Epithelial cell of esophagus (primary cell): Measurements from ENCODE around the gene PAK2.
A peak's percentile ranks its signal among the peaks of the same experiment; 100 is the strongest.

ENCODE experiments used
- DNase-seq: peaks from one replicate; pipeline ENCODE4 v3.0.0; 2010; ENCODE audit warnings: low read depth
- H3K4me3 ChIP-seq: 2 replicates; pipeline ENCODE4 v1.5.1; 2011; ENCODE audit warnings: mild to moderate bottlenecking, low read length, control low read depth
- TF ChIP-seq, protein P1 (sequence below): IDR thresholded peaks from 2 replicates; pipeline ENCODE4 v1.5.1; 2011; ENCODE audit warnings: low read depth, mild to moderate bottlenecking, low read length, control low read depth, inconsistent platforms; ENCODE audit not compliant: insufficient read depth; ENCODE audit errors: missing control alignments

The PAK2 gene

GRCh38 chr3:196754091-196754981 lies 14.7 kb downstream of the PAK2 start:
- TF ChIP-seq, protein P1, sequence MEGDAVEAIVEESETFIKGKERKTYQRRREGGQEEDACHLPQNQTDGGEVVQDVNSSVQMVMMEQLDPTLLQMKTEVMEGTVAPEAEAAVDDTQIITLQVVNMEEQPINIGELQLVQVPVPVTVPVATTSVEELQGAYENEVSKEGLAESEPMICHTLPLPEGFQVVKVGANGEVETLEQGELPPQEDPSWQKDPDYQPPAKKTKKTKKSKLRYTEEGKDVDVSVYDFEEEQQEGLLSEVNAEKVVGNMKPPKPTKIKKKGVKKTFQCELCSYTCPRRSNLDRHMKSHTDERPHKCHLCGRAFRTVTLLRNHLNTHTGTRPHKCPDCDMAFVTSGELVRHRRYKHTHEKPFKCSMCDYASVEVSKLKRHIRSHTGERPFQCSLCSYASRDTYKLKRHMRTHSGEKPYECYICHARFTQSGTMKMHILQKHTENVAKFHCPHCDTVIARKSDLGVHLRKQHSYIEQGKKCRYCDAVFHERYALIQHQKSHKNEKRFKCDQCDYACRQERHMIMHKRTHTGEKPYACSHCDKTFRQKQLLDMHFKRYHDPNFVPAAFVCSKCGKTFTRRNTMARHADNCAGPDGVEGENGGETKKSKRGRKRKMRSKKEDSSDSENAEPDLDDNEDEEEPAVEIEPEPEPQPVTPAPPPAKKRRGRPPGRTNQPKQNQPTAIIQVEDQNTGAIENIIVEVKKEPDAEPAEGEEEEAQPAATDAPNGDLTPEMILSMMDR: no peak
- no peak for DNase-seq
- H3K4me3 ChIP-seq: no peak overlapping the region

- TF ChIP-seq, protein P1: no peak
- no peak for DNase-seq
- H3K4me3 ChIP-seq: no peak overlapping the region
Observed at GRCh38 chr3:196756732-196757131, 17.1 kb downstream of the PAK2 start.

DNA sequence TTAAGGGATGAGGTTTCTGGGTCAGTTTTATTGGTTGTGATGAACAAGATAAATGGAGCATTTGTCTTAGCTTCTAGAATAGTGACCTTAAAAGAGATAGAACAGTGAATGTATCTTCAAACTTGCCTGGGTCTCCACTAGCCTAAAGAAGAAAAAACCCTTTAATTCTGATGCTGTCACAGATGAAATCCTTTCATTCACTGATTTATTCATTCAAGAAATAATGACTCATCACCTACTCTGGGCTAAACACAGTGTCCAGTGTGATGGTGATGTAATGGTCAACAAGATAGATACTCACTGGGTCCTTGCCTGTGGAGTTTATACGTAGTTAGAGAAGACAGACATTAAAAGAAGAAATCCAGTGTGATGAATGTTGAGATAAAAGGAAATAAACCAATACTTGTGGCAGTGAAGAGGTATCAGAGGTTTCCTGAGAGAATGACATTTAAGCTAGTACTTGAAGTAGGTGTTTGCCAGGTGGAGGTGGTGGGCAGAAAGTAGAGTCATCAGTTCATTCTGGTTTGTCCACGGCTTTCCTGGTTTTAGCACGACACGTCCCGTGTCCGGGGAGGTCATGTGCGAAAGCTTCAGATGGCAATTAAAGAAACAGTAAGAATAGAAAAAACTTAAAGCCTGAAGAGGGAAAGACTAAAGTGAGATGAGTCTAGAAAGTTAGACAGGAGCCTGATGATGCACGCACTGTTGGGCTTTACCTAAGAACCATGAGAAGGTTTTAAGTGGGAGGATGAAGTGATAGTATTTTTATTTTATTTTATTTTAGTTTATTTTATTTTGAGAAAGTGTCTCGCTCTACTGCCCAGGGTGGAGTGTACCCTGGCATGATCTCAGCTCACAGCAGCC lies 18.5 kb downstream of the PAK2 start:
- no peak overlapping the region for H3K4me3 ChIP-seq
- DNase-seq: peak; percentile 27
- TF ChIP-seq, protein P1: no peak

DNA sequence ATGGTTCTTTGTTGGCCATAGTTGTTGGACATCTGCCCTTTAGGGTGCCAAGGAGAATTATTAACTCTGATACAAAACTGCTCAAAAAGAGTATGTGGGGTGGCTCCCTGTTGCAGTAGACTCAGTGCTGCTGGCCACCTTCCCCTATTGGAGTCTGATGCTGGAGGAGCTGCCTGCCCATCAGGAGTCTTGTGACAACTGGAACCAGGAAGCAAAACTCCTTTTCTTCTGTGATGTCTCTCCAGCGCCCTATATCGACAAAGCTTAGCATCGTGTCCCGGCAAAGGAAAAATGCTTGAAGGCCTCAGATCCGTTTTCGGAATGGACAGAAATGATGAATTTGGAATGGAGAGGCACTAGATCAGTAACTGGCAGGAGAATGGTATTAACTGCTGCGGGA lies 23.5 kb downstream of the PAK2 start:
- H3K4me3 ChIP-seq: no peak overlapping the region
- DNase-seq: no peak
- TF ChIP-seq, protein P1: no peak

DNA sequence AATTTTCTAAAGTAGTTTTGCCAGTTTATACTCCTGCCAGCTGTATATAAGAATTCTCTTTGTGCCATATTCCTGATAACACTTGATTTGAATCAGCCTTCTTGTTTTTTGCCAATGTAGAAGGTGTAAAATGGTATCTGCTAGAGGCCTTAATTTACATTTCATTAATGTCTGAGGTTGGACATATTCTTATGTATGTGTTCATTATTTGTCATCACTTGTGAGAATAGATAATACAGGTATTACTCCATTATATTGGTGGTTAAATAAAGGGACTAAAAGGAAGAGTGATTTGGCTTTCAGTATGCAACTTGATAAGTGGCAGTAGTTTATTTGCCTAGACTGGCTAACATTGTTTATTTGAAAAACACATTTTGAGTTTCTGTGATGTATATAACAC lies 25.8 kb downstream of the PAK2 start:
- TF ChIP-seq, protein P1: no peak
- H3K4me3 ChIP-seq: no peak overlapping the region
- DNase-seq: no peak

DNA sequence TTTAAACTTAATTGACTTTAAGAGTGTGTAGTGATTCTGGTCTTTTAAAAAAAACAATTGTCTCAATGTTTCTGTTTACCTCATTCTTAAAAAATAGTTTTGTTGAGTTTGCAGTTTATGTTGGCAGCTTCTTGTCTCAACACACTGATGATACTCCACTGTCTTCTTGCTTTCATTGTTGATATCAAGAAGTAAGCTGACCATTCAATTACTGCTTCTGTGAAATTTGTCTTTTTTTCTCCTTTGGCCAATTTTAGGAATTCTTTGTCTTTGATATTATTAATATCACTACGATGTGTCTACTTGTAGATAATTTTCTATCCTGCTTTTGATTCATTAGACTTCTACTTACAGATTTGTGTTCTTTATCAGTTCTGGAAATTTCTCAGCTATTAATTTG lies 31.4 kb downstream of the PAK2 start:
- H3K4me3 ChIP-seq: no peak overlapping the region
- TF ChIP-seq, protein P1: no peak

GRCh38 chr3:196772102-196772501 lies 32.4 kb downstream of the PAK2 start:
- TF ChIP-seq, protein P1: no peak
- no peak overlapping the region for H3K4me3 ChIP-seq
- no peak for DNase-seq

More for the DNA sequence above, 31.4 kb downstream of the PAK2 start:
- DNase-seq: no peak
